PC-9 (cell line): Measurements from ENCODE around the gene LACTB.

ENCODE experiments used
- EZH2 ChIP-seq: fragments of 200-600 bp; sonication (generic); IDR thresholded peaks from 2 replicates; pipeline ENCODE4 v1.8.0; 2017; ENCODE audit warnings: antibody characterized with exemption, low read depth
- TF ChIP-seq, protein P1 (sequence below): fragments of 200-600 bp; sonication (generic); conservative IDR thresholded peaks from 2 replicates; pipeline ENCODE4 v1.6.1; 2017; ENCODE audit warnings: mixed run types, antibody characterized with exemption, mild to moderate bottlenecking, moderate library complexity

DNA sequence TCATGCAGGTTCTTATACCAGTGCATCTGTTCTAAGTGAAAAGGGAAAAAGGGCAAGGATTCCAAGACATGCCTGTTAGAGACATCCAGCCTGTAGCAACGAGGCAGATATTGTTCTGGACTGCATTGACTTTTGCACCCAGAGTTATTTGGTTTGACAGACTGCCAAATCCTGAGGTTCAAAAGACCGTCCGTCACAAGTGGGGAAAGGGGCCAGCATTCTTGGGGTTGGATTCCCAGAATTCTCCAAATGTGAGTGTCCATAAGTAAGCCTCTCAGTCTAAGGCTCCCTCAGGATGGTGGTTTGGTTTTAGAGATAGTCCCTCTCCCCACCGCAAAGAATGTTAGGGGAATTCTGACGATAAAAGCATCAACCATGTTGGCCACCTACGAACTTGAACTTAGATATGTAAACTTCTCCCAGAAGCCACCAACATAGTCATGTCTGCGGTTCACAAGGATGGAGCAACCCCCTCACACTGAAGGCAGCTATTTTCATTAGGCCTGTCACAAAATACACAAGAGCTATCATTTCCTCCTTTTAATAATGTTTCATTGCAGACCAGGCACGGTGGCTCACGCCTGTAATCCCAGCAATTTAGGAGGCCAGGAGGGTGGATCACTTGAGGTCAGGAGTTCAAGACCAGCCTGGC is 13.6 kb upstream of the LACTB start:
- TF ChIP-seq, protein P1, sequence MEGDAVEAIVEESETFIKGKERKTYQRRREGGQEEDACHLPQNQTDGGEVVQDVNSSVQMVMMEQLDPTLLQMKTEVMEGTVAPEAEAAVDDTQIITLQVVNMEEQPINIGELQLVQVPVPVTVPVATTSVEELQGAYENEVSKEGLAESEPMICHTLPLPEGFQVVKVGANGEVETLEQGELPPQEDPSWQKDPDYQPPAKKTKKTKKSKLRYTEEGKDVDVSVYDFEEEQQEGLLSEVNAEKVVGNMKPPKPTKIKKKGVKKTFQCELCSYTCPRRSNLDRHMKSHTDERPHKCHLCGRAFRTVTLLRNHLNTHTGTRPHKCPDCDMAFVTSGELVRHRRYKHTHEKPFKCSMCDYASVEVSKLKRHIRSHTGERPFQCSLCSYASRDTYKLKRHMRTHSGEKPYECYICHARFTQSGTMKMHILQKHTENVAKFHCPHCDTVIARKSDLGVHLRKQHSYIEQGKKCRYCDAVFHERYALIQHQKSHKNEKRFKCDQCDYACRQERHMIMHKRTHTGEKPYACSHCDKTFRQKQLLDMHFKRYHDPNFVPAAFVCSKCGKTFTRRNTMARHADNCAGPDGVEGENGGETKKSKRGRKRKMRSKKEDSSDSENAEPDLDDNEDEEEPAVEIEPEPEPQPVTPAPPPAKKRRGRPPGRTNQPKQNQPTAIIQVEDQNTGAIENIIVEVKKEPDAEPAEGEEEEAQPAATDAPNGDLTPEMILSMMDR: no peak
- no peak for TF ChIP-seq EZH2
